Keratinocyte (primary cell): ENCODE results near the gene SYNGR1. TPM values are rescaled to one million over a fixed set of nuclear protein-coding genes. Genes with fewer than 3 reads are reported as not detected.

ENCODE experiments used
- DNase-seq: peaks from one replicate; pipeline ENCODE4 v3.0.0-alpha.2; 2011; ENCODE audit warnings: low read depth, missing footprints, low spot score
- FAIRE-seq: peaks from 2 replicates; lab custom pipeline; 2011; peaks lifted over from hg19 to GRCh38; lab: Jason Lieb, UNC
- H2AFZ ChIP-seq: 2 replicates; pipeline ENCODE4 v1.6.0; 2012; ENCODE audit warnings: low read length, control low read depth, inconsistent platforms; ENCODE audit not compliant: control insufficient read depth
- H3K27ac ChIP-seq: 2 replicates; pipeline ENCODE4 v1.5.1; 2011; ENCODE audit warnings: low read length; ENCODE audit not compliant: control insufficient read depth, insufficient read depth
- H3K27me3 ChIP-seq: 3 replicates; pipeline ENCODE4 v1.6.0; 2011; ENCODE audit warnings: low read length; ENCODE audit not compliant: control insufficient read depth, insufficient read depth; ENCODE audit errors: extremely low read depth
- H3K36me3 ChIP-seq, 2 experiments: 2 replicates in 1 of 2; 3 replicates in 1 of 2; pipeline ENCODE4 v1.5.1; 2011; ENCODE audit warnings: low read length in 2 of 2, mild to moderate bottlenecking in 1 of 2; ENCODE audit not compliant: control insufficient read depth in 2 of 2, insufficient read depth in 2 of 2; ENCODE audit errors: extremely low read depth in 1 of 2
- H3K4me1 ChIP-seq: 3 replicates; pipeline ENCODE4 v1.5.1; 2011; ENCODE audit warnings: low read length; ENCODE audit not compliant: control insufficient read depth, insufficient read depth; ENCODE audit errors: extremely low read depth
- H3K4me2 ChIP-seq: 3 replicates; pipeline ENCODE4 v1.6.0; 2011; ENCODE audit warnings: low read depth, low read length; ENCODE audit not compliant: control insufficient read depth, insufficient read depth; ENCODE audit errors: extremely low read depth
- H3K4me3 ChIP-seq, 3 experiments: fragments of 200-600 bp in 1 of 3; sonication (generic) in 1 of 3; 2 replicates in 2 of 3; 3 replicates in 1 of 3; pipeline ENCODE4 v1.5.1; 2011 to 2016; ENCODE audit warnings: low read length in 3 of 3, mild to moderate bottlenecking in 3 of 3, control low read depth in 2 of 3, inconsistent platforms in 1 of 3, low read depth in 1 of 3, mixed read lengths in 1 of 3, mixed run types in 1 of 3, moderate library complexity in 1 of 3; ENCODE audit not compliant: control insufficient read depth in 2 of 3, insufficient read depth in 2 of 3; ENCODE audit errors: extremely low read depth in 1 of 3
- H3K79me2 ChIP-seq: 2 replicates; pipeline ENCODE4 v1.6.0; 2012; ENCODE audit warnings: low read length; ENCODE audit not compliant: control insufficient read depth, insufficient read depth
- H3K9ac ChIP-seq: 3 replicates; pipeline ENCODE4 v1.6.0; 2011; ENCODE audit warnings: low read length; ENCODE audit not compliant: control insufficient read depth, insufficient read depth; ENCODE audit errors: extremely low read depth
- H3K9me1 ChIP-seq: 3 replicates; pipeline ENCODE4 v1.6.0; 2011; ENCODE audit warnings: low read length; ENCODE audit not compliant: control insufficient read depth, insufficient read depth; ENCODE audit errors: extremely low read depth
- H3K9me3 ChIP-seq: 2 replicates; pipeline ENCODE4 v1.5.1; 2012; ENCODE audit warnings: low read depth, low read length; ENCODE audit not compliant: control insufficient read depth
- H4K20me1 ChIP-seq: 3 replicates; pipeline ENCODE4 v1.6.0; 2011; ENCODE audit warnings: low read length; ENCODE audit not compliant: control insufficient read depth, insufficient read depth; ENCODE audit errors: extremely low read depth
- EZH2 ChIP-seq: IDR thresholded peaks from one replicate; pipeline ENCODE4 v1.6.1; 2012; ENCODE audit warnings: inconsistent platforms, mild to moderate bottlenecking, low read length, moderate library complexity
- dilution Hi-C: fragments of 300-500 bp; cut with MboI; formaldehyde crosslinking; loops from one replicate; pipeline ENCODE4 v1.7.0; 2020; ENCODE audit warnings: low sequenced_read_pairs; ENCODE audit not compliant: extremely low pct_ligation_motif_present
- polyA plus RNA-seq, 5 experiments: library from polyadenylated mRNA; depleted of rRNA in 3 of 5; stranded (reverse) in 3 of 5; stranded (forward) in 1 of 5; unstranded in 1 of 5; fragments of >200 nt; gene quantifications; 1 replicate in 1 of 5; 2 replicates in 3 of 5; 3 replicates in 1 of 5; pipeline versions ENCODE4 v1.2.1 to v1.2.3, GENCODE V29; 2011 to 2012; ENCODE audit warnings: missing spikeins in 2 of 5, low read depth in 1 of 5, low replicate concordance in 1 of 5
- TF ChIP-seq, protein P1 (sequence below), 3 experiments: IDR thresholded peaks in 1 of 3; conservative IDR thresholded peaks in 1 of 3; optimal IDR thresholded peaks in 1 of 3; 2 replicates in 2 of 3; 3 replicates in 1 of 3; pipeline versions ENCODE3 to v1.5.1; 2011; ENCODE audit warnings: low read length in 3 of 3, mild to moderate bottlenecking in 3 of 3, moderate library complexity in 2 of 3, control low read depth in 1 of 3, inconsistent platforms in 1 of 3; ENCODE audit not compliant: insufficient read depth in 2 of 3; ENCODE audit errors: extremely low read depth in 1 of 3

SYNGR1 gene
- polyA plus RNA-seq, 1 donor (not counting 4 experiments of a cell fraction or from before 2014, with no cell fraction given), result 0.63 TPM

DNA sequence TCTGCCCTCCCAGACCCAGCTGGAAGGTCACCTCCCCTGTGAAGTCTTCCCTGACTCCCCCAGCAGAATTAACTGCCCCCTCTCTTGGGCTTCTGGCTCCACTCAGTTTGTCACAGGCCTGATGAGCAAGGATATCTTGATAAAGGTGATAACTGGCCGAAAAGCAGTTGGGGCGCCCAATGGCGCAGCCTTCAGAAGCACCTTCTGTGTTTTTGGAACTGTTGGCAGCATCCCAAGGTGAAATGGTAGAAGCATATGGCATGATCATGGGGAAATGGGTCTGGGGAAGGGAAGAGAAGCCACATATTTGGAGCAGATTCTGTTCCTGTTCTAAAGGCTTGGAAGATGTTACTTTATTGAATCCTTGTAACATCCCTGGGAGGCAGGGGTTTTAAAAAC lies 47.0 kb downstream of the SYNGR1 start:
- H3K9ac ChIP-seq, result no peak overlapping the region
- no peak overlapping the region for H3K27ac ChIP-seq
- peaks cover 17% of the 10 kb centered on the region for H3K79me2 ChIP-seq
- dilution Hi-C loops, result no loop called here
- H3K4me2 ChIP-seq, result no peak overlapping the region
- H4K20me1 ChIP-seq, result no peaks in the 10 kb centered on the region
- no peaks in the 10 kb centered on the region for H3K36me3 ChIP-seq
- peaks cover 10% of the 10 kb centered on the region for H3K4me1 ChIP-seq
- H3K4me3 ChIP-seq, result no peak overlapping the region
- TF ChIP-seq, protein P1, sequence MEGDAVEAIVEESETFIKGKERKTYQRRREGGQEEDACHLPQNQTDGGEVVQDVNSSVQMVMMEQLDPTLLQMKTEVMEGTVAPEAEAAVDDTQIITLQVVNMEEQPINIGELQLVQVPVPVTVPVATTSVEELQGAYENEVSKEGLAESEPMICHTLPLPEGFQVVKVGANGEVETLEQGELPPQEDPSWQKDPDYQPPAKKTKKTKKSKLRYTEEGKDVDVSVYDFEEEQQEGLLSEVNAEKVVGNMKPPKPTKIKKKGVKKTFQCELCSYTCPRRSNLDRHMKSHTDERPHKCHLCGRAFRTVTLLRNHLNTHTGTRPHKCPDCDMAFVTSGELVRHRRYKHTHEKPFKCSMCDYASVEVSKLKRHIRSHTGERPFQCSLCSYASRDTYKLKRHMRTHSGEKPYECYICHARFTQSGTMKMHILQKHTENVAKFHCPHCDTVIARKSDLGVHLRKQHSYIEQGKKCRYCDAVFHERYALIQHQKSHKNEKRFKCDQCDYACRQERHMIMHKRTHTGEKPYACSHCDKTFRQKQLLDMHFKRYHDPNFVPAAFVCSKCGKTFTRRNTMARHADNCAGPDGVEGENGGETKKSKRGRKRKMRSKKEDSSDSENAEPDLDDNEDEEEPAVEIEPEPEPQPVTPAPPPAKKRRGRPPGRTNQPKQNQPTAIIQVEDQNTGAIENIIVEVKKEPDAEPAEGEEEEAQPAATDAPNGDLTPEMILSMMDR (optimal IDR thresholded peaks at IDR 0.05 in 1 of 3, IDR thresholded peaks at IDR 0.05 in 1 of 3, conservative IDR thresholded peaks at IDR 0.05 in 1 of 3; ENCODE audit: extremely low read depth in 1 of 3, insufficient read depth in 2 of 3, low read length in 3 of 3), result no peak
- TF ChIP-seq EZH2, result no peak
- no peaks in the 10 kb centered on the region for H3K27me3 ChIP-seq
- no peak overlapping the region for H2AFZ ChIP-seq
- H3K9me3 ChIP-seq, result no peaks in the 10 kb centered on the region
- no peak for DNase-seq
- FAIRE-seq, result no peak
- H3K9me1 ChIP-seq, result no peaks in the 10 kb centered on the region

DNA sequence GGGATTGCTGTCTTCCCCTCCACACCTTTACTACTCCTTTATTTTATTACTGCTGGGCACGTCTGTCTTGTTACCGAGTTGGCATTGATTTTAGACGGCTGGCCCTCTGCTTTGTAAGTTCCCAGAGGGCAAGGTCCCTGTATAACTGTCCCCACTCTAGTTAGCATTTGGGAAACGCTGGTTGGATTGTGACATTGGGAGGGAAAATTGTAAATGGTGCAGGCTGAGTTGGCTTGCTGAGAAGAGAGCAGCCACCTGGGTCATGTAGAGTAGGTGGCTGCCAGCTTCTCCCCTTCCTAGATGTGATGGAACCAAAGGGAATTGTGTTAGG lies 51.5 kb downstream of the SYNGR1 start:
- dilution Hi-C loops, result no loop called here
- no peak overlapping the region for H3K4me2 ChIP-seq
- FAIRE-seq (no peak), DNase-seq (no peak)
- H2AFZ ChIP-seq, result no peak overlapping the region
- H3K27me3 ChIP-seq, result no peaks in the 10 kb centered on the region
- no peak overlapping the region for H3K9ac ChIP-seq
- H3K79me2 ChIP-seq, result peaks cover 36% of the 10 kb centered on the region
- TF ChIP-seq EZH2, result no peak
- TF ChIP-seq, protein P1 (optimal IDR thresholded peaks at IDR 0.05 in 1 of 3, IDR thresholded peaks at IDR 0.05 in 1 of 3, conservative IDR thresholded peaks at IDR 0.05 in 1 of 3; ENCODE audit: extremely low read depth in 1 of 3, insufficient read depth in 2 of 3, low read length in 3 of 3), result no peak
- no peaks in the 10 kb centered on the region for H3K9me1 ChIP-seq
- no peak overlapping the region for H3K27ac ChIP-seq
- H4K20me1 ChIP-seq, result no peaks in the 10 kb centered on the region
- peaks cover 10% of the 10 kb centered on the region for H3K4me1 ChIP-seq
- H3K36me3 ChIP-seq, result peaks cover 0 to 3% of the 10 kb centered on the region in 2 experiments
- H3K4me3 ChIP-seq, result no peak overlapping the region
- H3K9me3 ChIP-seq, result no peaks in the 10 kb centered on the region
